Mucosa of gallbladder (tissue), 1 donor: ENCODE data around the gene OSCP1. TPM values are rescaled to one million over a fixed set of nuclear protein-coding genes. Genes with fewer than 3 reads are reported as not detected.
A peak's percentile ranks its signal among the peaks of the same experiment; 100 is the strongest.

Experiments used
- DNase-seq: peaks from one replicate; pipeline ENCODE4 v3.0.0-alpha.2; 2020; ENCODE audit warnings: low spot score
- total RNA-seq: library from RNA; stranded (reverse); gene quantifications from one replicate; pipeline ENCODE4 v1.2.1, GENCODE V29; 2021
- donor health status: DM: no; HTN: no; CAD: no.

Gene OSCP1
- total RNA-seq, 1 donor from 2014 or later: 17.1 TPM

GRCh38 chr1:36401602-36402503 is 48.4 kb downstream of the OSCP1 start:
- DNase-seq: no peak

- DNase-seq: peak; percentile 67
Observed at GRCh38 chr1:36400825-36401601, 49.2 kb downstream of the OSCP1 start.

GRCh38 chr1:36400514-36400824 is 49.8 kb downstream of the OSCP1 start:
- no peak for DNase-seq

GRCh38 chr1:36398370-36398977 is 51.8 kb downstream of the OSCP1 start:
- no peak for DNase-seq

GRCh38 chr1:36397378-36398230 is 52.6 kb downstream of the OSCP1 start, which contains the start of gene LSM10:
Gene LSM10 (minus strand): TSS chr1:36397908. CDS start chr1:36394129, 3,779 bp downstream.
- peak; percentile 96 for DNase-seq

GRCh38 chr1:36397083-36397377 is 53.2 kb downstream of the OSCP1 start:
- no peak for DNase-seq

- DNase-seq: no peak
Observed at GRCh38 chr1:36396359-36396758, 53.9 kb downstream of the OSCP1 start.

GRCh38 chr1:36393686-36394085 is 56.6 kb downstream of the OSCP1 start:
- DNase-seq: no peak

- DNase-seq: no peak
Observed at GRCh38 chr1:36392836-36393235, 57.4 kb downstream of the OSCP1 start.

GRCh38 chr1:36391271-36391670 is 59.0 kb downstream of the OSCP1 start:
- DNase-seq: no peak

- DNase-seq: no peak
Observed at GRCh38 chr1:36390411-36390810, 59.8 kb downstream of the OSCP1 start.

- no peak for DNase-seq
Observed at GRCh38 chr1:36389999-36390398, 60.3 kb downstream of the OSCP1 start.

- DNase-seq: no peak
Observed at GRCh38 chr1:36389261-36389660, 61.0 kb downstream of the OSCP1 start.

- no peak for DNase-seq
Observed at GRCh38 chr1:36387141-36387949, 62.9 kb downstream of the OSCP1 start.

- DNase-seq: peak; percentile 95
Observed at GRCh38 chr1:36386265-36387140, 63.7 kb downstream of the OSCP1 start.

- DNase-seq: peak; percentile 99
Observed at GRCh38 chr1:36385410-36386264, 64.6 kb downstream of the OSCP1 start, which contains the start of gene STK40. Gene STK40 (minus strand): TSS chr1:36385924. CDS start chr1:36361332, 24,592 bp downstream.

- peak; percentile 78 for DNase-seq
Observed at GRCh38 chr1:36384542-36385409, 65.5 kb downstream of the OSCP1 start.

- no peak for DNase-seq
Observed at GRCh38 chr1:36383240-36383639, 67.0 kb downstream of the OSCP1 start.
